Transverse colon (tissue), 3 donors: Measurements from ENCODE around the gene TAF4.

Source experiments
- CTCF ChIP-seq, 5 experiments: fragments of 200-600 bp in 3 of 5; fragments of 450-650 bp in 2 of 5; sonication (generic) in 3 of 5; IDR thresholded peaks; 1 replicate in 2 of 5; 2 replicates in 3 of 5; pipeline ENCODE4 v1.5.1; 2016 to 2017; ENCODE audit warnings: antibody characterized with exemption in 5 of 5, inconsistent platforms in 3 of 5, mild to moderate bottlenecking in 2 of 5, moderate library complexity in 1 of 5
- POLR2A ChIP-seq: fragments of 450-650 bp; IDR thresholded peaks from one replicate; pipeline ENCODE4 v1.6.1; 2016; ENCODE audit warnings: antibody characterized with exemption, mild to moderate bottlenecking, moderate library complexity

GRCh38 chr20:61969806-61970205 lies 95.9 kb downstream of the TAF4 start:
- no peak for TF ChIP-seq POLR2A
- TF ChIP-seq CTCF (IDR thresholded peaks at IDR 0.05) = no peak
